ENCODE measurements around the gene ZNF697.

Gene ZNF697

DNA sequence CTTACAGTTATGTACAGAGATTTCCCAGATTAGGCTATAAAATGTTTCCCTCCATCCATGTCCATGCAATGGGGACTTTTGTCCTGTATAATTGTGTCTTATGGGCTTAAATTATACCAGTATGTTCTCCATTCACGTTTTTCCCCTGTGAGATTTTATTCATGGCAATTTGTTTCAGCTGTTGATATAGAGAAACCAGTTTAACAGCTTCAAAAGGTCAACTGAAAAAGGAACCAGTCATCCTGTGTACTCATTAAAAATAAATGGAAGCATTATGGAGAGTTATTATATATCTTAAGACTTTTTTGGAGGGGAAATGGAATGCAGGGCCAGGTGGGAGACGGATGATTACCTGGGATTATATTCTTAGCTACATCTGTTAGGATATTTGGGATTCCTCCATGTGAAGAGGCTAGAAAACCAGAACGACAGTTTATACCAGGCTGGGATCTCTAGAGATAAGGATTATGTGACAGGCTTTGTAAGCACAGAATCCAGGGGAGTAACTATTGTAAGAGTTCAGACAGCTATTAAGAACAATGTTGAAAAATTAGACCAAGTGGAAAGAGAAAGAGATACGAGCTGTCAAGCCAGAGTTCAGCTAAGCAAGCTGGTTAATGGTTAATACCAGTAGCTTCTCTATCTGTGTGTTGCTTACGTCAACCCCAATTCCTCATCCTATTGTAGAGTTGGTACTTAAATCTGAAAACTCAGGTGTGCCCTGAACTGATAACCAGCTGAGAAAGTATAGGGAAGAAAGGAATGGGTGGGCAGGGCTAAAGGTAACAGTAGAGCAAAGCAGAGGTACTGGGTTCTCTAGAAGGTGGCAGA lies 12.4 kb upstream of the ZNF697 start:
- TF ChIP-seq, protein P1, sequence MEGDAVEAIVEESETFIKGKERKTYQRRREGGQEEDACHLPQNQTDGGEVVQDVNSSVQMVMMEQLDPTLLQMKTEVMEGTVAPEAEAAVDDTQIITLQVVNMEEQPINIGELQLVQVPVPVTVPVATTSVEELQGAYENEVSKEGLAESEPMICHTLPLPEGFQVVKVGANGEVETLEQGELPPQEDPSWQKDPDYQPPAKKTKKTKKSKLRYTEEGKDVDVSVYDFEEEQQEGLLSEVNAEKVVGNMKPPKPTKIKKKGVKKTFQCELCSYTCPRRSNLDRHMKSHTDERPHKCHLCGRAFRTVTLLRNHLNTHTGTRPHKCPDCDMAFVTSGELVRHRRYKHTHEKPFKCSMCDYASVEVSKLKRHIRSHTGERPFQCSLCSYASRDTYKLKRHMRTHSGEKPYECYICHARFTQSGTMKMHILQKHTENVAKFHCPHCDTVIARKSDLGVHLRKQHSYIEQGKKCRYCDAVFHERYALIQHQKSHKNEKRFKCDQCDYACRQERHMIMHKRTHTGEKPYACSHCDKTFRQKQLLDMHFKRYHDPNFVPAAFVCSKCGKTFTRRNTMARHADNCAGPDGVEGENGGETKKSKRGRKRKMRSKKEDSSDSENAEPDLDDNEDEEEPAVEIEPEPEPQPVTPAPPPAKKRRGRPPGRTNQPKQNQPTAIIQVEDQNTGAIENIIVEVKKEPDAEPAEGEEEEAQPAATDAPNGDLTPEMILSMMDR (IDR thresholded peaks at IDR 0.05), result no peak
- no peaks in the 10 kb centered on the region for H3K9me3 Mint-ChIP-seq
- no peak overlapping the region for H3K4me3 Mint-ChIP-seq
- H3K4me1 Mint-ChIP-seq, result peaks cover 14% of the 10 kb centered on the region
- H3K36me3 Mint-ChIP-seq (ENCODE audit: low read depth), result no peaks in the 10 kb centered on the region
- no peak for DNase-seq
- H3K27me3 Mint-ChIP-seq (ENCODE audit: low read depth, poor library complexity), result no peaks in the 10 kb centered on the region
- H3K27ac Mint-ChIP-seq, result no peak overlapping the region

DNA sequence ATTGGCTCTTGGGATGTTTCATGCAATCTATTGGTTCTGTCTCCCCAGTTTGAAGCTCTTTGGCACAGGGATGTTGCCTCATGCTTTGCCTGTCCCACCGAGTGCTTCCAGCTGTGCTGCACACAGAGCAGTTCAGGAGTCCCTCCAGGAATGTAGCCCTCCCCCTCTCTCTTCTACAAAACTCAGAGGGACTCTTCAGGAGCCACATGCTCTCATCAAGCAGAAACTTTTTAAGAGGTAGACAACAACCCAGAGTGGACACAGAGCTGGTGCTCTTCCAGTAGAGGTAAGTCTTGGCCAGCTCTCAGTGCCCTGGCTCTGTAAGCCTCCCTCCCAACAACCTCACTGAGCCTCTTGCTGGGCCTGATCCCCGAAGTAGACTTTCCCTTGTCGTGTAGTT lies 11.6 kb upstream of the ZNF697 start:
- no peak for DNase-seq
- TF ChIP-seq, protein P1 (IDR thresholded peaks at IDR 0.05), result no peak
- no peak overlapping the region for H3K4me3 Mint-ChIP-seq
- no peak overlapping the region for H3K27ac Mint-ChIP-seq
- no peaks in the 10 kb centered on the region for H3K36me3 Mint-ChIP-seq (ENCODE audit: low read depth)
- H3K27me3 Mint-ChIP-seq (ENCODE audit: low read depth, poor library complexity), result peaks cover under 1% of the 10 kb centered on the region
- H3K4me1 Mint-ChIP-seq, result peaks cover 14% of the 10 kb centered on the region
- no peaks in the 10 kb centered on the region for H3K9me3 Mint-ChIP-seq

DNA sequence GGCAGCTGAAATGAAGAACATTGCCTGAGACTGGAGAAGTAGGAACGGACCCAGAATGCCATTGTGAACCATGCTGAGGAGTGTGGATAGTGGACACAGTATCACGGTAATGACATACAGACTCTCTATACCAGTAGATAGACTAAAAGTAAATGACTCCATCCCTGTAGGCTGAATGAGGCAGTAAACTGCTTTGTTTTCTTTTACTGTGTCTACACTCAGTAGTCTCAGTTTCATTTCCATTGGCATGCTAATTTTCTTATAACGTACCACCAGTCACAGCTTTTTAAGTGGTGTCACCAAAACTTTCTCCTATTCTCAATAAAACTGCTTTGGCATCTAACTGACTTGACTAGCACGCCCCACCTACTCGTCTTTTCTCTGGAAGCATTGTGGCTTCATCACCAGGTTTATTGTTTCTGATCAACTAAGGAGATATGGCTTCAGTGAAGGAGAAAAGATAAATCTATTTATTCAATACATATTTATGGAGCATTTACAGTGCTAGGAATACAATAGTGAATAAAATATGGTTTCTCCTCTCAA lies 8.4 kb upstream of the ZNF697 start:
- no peak overlapping the region for H3K4me3 Mint-ChIP-seq
- no peak overlapping the region for H3K27ac Mint-ChIP-seq
- peaks cover 20% of the 10 kb centered on the region for H3K27me3 Mint-ChIP-seq (ENCODE audit: low read depth, poor library complexity)
- H3K4me1 Mint-ChIP-seq, result peaks cover 8% of the 10 kb centered on the region
- TF ChIP-seq, protein P1 (IDR thresholded peaks at IDR 0.05), result no peak
- no peak for DNase-seq
- no peaks in the 10 kb centered on the region for H3K9me3 Mint-ChIP-seq
- no peaks in the 10 kb centered on the region for H3K36me3 Mint-ChIP-seq (ENCODE audit: low read depth)

DNA sequence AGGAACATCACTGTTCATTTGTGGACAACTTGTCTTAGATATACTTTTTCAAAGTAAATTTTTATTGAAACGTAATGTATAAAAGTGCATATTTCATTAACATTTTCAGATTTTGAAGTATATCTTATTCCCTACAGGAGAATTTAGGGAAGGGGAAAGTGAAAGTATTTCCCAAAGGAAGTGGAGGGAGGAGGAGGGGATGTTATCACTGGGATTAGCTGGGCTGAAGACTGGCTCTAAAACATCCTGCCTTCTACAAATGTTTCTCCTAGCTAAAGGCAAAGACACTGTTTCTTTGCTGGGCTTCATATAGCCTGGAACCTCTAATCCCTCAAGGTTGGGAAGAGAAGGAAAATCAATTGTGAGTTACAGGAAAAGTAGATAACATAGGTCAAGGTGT lies 7.1 kb upstream of the ZNF697 start:
- Mint-ChIP-seq H3K4me3 (no peak overlapping the region), H3K4me1 (peaks cover 8% of the 10 kb centered on the region), H3K9me3 (no peaks in the 10 kb centered on the region), H3K27ac (no peak overlapping the region), H3K36me3 (ENCODE audit: low read depth) (no peaks in the 10 kb centered on the region), H3K27me3 (ENCODE audit: low read depth, poor library complexity) (peaks cover 31% of the 10 kb centered on the region)
- TF ChIP-seq, protein P1 (IDR thresholded peaks at IDR 0.05), result no peak
- DNase-seq, result no peak

DNA sequence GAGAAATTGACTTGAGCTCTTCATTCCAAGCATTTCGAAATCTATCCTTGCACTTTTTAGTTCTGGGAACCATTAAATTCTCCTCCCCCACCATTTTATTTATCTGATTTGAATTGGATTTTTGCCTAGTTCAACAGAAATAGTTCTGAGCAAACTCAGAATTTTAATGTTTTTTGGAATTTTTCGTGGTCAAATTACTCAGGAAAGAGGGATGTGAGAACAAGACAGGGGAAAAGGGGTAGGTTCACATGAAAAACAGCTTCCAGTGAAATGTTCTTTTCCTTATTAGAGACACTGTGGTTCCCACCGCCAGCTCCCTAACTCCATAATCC lies 5.7 kb upstream of the ZNF697 start:
- no peak overlapping the region for H3K27ac Mint-ChIP-seq
- no peak for DNase-seq
- no peaks in the 10 kb centered on the region for H3K36me3 Mint-ChIP-seq (ENCODE audit: low read depth)
- H3K4me3 Mint-ChIP-seq, result no peak overlapping the region
- H3K4me1 Mint-ChIP-seq, result peaks cover 2% of the 10 kb centered on the region
- H3K9me3 Mint-ChIP-seq, result no peaks in the 10 kb centered on the region
- H3K27me3 Mint-ChIP-seq (ENCODE audit: low read depth, poor library complexity), result peaks cover 41% of the 10 kb centered on the region
- TF ChIP-seq, protein P1 (IDR thresholded peaks at IDR 0.05), result no peak
